ENCODE measurements around the gene PABPN1. TPM values are rescaled to one million over a fixed set of nuclear protein-coding genes. Genes with fewer than 3 reads are reported as not detected.

The PABPN1 gene
- total RNA-seq, 1 donor from 2014 or later = 298 TPM

GRCh38 chr14:23373041-23373440 lies 51.8 kb downstream of the PABPN1 start:
- Mint-ChIP-seq H3K27ac (no peak overlapping the region), H3K9me3 (no peaks in the 10 kb centered on the region), H3K4me3 (no peak overlapping the region), H3K27me3 (ENCODE audit: insufficient read depth, low read depth) (peaks cover 8% of the 10 kb centered on the region), H3K36me3 (no peaks in the 10 kb centered on the region), H3K4me1 (peaks cover 16% of the 10 kb centered on the region)
- Histone ChIP-seq H3K27ac (no peak overlapping the region), H3F3A (ENCODE audit: low read depth) (peaks cover 12% of the 10 kb centered on the region), H2AFZ (replicated peaks) (no peak overlapping the region), H3K36me3 (no peaks in the 10 kb centered on the region), H3K9ac (no peak overlapping the region), H3K4me3 (no peak overlapping the region), H3K9me3 (ENCODE audit: low read depth) (no peaks in the 10 kb centered on the region), H3K4me1 (peaks cover 13% of the 10 kb centered on the region), H3K27me3 (no peaks in the 10 kb centered on the region), H4K20me1 (ENCODE audit: low read depth) (no peaks in the 10 kb centered on the region), H3K79me2 (ENCODE audit: low read depth) (no peaks in the 10 kb centered on the region), H3K4me2 (no peak overlapping the region)
- DNase-seq (ENCODE audit: low spot score) = no peak
- TF ChIP-seq CTCF (IDR thresholded peaks at IDR 0.05) (no peak), EZH2phosphoT487 (IDR thresholded peaks at IDR 0.05) (no peak), EZH2 (IDR thresholded peaks at IDR 0.05) (no peak)

Other genes starting within 250 kb of the PABPN1 start
- gene ACIN1, start 226.3 kb upstream of the PABPN1 start, total RNA-seq (ENCODE audit: low replicate concordance) = 184 and 215 TPM in 2 replicates
- gene C14orf119, start 226.0 kb upstream of the PABPN1 start, total RNA-seq (ENCODE audit: low replicate concordance) = 32.0 and 37.5 TPM in 2 replicates
- 0.06 TPM in 1 of 2 replicates, not detected in the other for gene CIROP, start 216.5 kb upstream of the PABPN1 start, total RNA-seq (ENCODE audit: low replicate concordance)
- not detected in 2 replicates for gene CEBPE, start 202.2 kb upstream of the PABPN1 start, total RNA-seq (ENCODE audit: low replicate concordance)
- gene SLC7A8, start 137.8 kb upstream of the PABPN1 start, total RNA-seq (ENCODE audit: low replicate concordance) = 56.5 and 83.7 TPM in 2 replicates
- 0.50 TPM in 1 of 2 replicates, not detected in the other for gene RNF212B, start 83.5 kb upstream of the PABPN1 start, total RNA-seq (ENCODE audit: low replicate concordance)
- 21.0 and 22.7 TPM in 2 replicates for gene HOMEZ, start 35.3 kb upstream of the PABPN1 start, total RNA-seq (ENCODE audit: low replicate concordance)
- 6.3 and 10.6 TPM in 2 replicates for gene PPP1R3E, start 18.6 kb upstream of the PABPN1 start, total RNA-seq (ENCODE audit: low replicate concordance)
- 14.9 and 18.0 TPM in 2 replicates for gene BCL2L2, start 14.6 kb upstream of the PABPN1 start, total RNA-seq (ENCODE audit: low replicate concordance)
- 22.2 and 80.8 TPM in 2 replicates for gene SLC22A17, start 31.4 kb downstream of the PABPN1 start, total RNA-seq (ENCODE audit: low replicate concordance)
- gene EFS, start 43.7 kb downstream of the PABPN1 start, total RNA-seq (ENCODE audit: low replicate concordance) = 21.7 and 74.3 TPM in 2 replicates
- gene IL25, start 51.4 kb downstream of the PABPN1 start, total RNA-seq (ENCODE audit: low replicate concordance) = not detected in 2 replicates
- gene CMTM5, start 55.6 kb downstream of the PABPN1 start, total RNA-seq (ENCODE audit: low replicate concordance) = 4.3 and 6.9 TPM in 2 replicates
- gene MYH6, start 86.8 kb downstream of the PABPN1 start, total RNA-seq (ENCODE audit: low replicate concordance) = 0.03 TPM in 1 of 2 replicates, not detected in the other
- 0.19 TPM in 1 of 2 replicates, not detected in the other for gene MYH7, start 114.2 kb downstream of the PABPN1 start, total RNA-seq (ENCODE audit: low replicate concordance)
- 51.1 and 60.1 TPM in 2 replicates for gene NGDN, start 148.2 kb downstream of the PABPN1 start, total RNA-seq (ENCODE audit: low replicate concordance)
- 0.90 and 2.2 TPM in 2 replicates for gene ZFHX2, start 230.3 kb downstream of the PABPN1 start, total RNA-seq (ENCODE audit: low replicate concordance)
- 7.7 and 17.0 TPM in 2 replicates for gene THTPA, start 234.8 kb downstream of the PABPN1 start, total RNA-seq (ENCODE audit: low replicate concordance)
- 65.4 and 126 TPM in 2 replicates for gene AP1G2, start 246.3 kb downstream of the PABPN1 start, total RNA-seq (ENCODE audit: low replicate concordance)